Bronchial epithelial cell (primary cell): ENCODE results near the gene PDE6A. TPM values are rescaled to one million over a fixed set of nuclear protein-coding genes. Genes with fewer than 3 reads are reported as not detected.
A peak's percentile ranks its signal among the peaks of the same experiment; 100 is the strongest.

Source experiments
- DNase-seq: peaks from one replicate; pipeline ENCODE4 v3.0.0-alpha.2; 2010; ENCODE audit warnings: low read depth
- FAIRE-seq: peaks from 2 replicates; lab custom pipeline; 2011; peaks lifted over from hg19 to GRCh38; lab: Jason Lieb, UNC
- H3K27me3 ChIP-seq: 2 replicates; pipeline ENCODE4 v1.5.1; 2011; ENCODE audit warnings: low read length; ENCODE audit not compliant: control insufficient read depth, insufficient read depth
- H3K36me3 ChIP-seq: 2 replicates; pipeline ENCODE4 v1.5.1; 2011; ENCODE audit warnings: low read length; ENCODE audit not compliant: control insufficient read depth, insufficient read depth
- H3K4me3 ChIP-seq: 2 replicates; pipeline ENCODE4 v1.5.1; 2011; ENCODE audit warnings: mild to moderate bottlenecking, low read depth, low read length, control low read depth
- total RNA-seq: library from RNA; depleted of rRNA; stranded (reverse); fragments of >200 nt; gene quantifications from 2 replicates; pipeline ENCODE4 v1.2.1, GENCODE V29; 2014
- TF ChIP-seq, protein P1 (sequence below): IDR thresholded peaks from 2 replicates; pipeline ENCODE4 v1.5.1; 2011; ENCODE audit warnings: mild to moderate bottlenecking, moderate library complexity, low read length, control low read depth, inconsistent platforms; ENCODE audit not compliant: insufficient read depth, severe bottlenecking

PDE6A gene
- total RNA-seq, 1 donor from 2014 or later = not detected

DNA sequence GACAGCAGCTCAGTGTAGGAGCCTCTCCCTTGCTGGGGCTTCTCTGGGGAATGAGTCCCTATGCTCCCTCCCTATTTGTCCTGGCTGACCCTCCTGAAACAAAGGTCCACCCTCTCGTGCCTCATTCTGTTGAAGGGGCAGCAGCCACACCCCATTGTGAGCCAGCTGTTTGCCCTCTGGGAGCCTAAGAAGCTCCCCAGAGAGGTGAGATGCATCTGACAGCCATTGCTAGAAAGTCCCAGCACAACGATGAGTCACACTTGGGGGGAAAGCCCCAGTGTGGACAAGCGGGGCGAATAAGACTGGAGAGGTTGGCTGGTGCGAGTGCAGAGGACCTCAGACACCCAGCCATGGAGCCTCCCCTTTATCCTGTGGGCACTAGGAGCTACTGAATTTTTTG, 113.1 kb downstream of the PDE6A start:
- Histone ChIP-seq H3K4me3 (no peak overlapping the region), H3K36me3 (no peaks in the 10 kb centered on the region), H3K27me3 (no peaks in the 10 kb centered on the region)
- no peak for FAIRE-seq
- TF ChIP-seq, protein P1, sequence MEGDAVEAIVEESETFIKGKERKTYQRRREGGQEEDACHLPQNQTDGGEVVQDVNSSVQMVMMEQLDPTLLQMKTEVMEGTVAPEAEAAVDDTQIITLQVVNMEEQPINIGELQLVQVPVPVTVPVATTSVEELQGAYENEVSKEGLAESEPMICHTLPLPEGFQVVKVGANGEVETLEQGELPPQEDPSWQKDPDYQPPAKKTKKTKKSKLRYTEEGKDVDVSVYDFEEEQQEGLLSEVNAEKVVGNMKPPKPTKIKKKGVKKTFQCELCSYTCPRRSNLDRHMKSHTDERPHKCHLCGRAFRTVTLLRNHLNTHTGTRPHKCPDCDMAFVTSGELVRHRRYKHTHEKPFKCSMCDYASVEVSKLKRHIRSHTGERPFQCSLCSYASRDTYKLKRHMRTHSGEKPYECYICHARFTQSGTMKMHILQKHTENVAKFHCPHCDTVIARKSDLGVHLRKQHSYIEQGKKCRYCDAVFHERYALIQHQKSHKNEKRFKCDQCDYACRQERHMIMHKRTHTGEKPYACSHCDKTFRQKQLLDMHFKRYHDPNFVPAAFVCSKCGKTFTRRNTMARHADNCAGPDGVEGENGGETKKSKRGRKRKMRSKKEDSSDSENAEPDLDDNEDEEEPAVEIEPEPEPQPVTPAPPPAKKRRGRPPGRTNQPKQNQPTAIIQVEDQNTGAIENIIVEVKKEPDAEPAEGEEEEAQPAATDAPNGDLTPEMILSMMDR = no peak
- peak; percentile 67 for DNase-seq

DNA sequence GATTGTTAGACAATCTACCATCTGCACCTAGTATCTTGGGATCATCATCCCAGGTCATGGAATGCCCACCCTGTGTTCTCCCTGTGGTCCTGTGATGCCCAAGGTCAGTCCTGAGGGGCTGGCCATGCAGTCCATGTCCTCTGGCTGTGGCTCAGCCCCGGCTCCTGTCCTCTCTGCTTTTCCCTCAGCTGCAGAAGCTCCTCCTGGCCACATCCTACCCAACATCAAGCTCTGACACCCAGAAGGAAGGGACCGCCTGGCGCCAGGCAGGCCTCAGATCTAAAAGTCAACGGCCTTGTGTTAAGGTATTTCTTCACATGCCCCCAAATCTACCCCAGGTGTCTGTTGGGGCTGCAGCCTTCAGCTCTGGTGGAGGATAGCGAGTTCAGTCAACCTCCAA, 114.0 kb downstream of the PDE6A start:
- DNase-seq (no peak), FAIRE-seq (no peak)
- Histone ChIP-seq H3K27me3 (no peaks in the 10 kb centered on the region), H3K4me3 (no peak overlapping the region), H3K36me3 (no peaks in the 10 kb centered on the region)
- TF ChIP-seq, protein P1 = no peak

DNA sequence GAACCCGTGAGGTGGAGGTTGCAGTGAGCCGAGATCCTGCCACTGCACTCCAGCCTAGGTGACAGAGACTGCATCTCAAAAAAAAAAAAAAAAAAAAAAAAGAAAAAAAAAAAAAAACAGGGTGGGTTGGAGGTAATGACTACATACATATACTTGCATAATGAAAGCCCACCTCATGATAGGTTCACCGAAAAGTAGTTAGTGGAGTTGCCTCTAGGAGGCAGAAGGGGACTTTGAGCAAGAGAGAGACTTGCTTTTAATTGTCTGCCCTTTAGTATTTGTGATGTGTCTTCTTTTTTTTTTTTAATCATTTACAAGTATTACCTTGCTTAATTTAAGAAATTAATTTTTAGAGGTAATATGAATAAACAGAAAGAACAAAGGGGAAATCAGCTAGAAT, 114.6 kb downstream of the PDE6A start:
- no peak for DNase-seq
- TF ChIP-seq, protein P1 = no peak
- no peaks in the 10 kb centered on the region for H3K27me3 ChIP-seq
- no peak for FAIRE-seq
- no peaks in the 10 kb centered on the region for H3K36me3 ChIP-seq
- no peak overlapping the region for H3K4me3 ChIP-seq

DNA sequence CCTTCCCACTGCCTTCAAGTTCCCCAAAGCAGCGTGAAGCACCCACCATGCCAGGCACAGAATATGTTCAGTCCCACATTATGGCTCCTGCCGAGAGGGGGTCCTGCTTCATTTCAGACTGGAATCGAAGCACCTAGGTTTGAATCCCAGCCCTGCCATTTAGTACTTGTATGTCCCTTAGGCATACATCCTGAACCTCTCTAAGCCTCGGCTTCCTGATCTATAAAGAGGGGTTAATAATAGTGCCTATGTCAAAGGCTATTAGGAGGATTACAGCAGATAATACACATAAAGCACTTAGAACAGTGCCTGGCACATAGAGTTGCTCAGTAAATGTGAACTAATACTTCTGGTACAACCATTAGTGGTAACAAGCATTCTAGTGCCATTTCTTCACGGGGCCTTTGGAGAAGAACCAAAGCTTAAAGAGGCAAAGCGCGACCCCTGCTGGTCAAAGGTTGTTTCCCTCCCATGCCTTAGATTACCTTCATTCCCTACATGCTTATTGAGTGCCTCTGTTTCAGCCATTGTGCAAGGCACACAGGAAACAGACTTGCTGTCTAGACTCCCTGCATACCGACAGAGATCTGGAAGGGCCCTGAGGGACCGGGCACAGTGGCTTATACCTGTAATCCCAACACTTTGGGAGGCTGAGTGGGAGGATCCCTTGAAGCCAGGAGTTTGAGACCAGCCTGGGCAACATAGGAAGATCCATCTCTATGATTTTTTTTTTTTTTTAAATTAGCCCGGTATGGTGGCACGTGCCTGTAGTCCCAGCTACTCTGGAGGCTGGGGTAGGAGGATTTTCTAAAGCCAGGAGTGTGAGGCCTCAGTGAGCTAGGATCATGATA, 116.2 kb downstream of the PDE6A start:
- H3K36me3 ChIP-seq = no peaks in the 10 kb centered on the region

DNA sequence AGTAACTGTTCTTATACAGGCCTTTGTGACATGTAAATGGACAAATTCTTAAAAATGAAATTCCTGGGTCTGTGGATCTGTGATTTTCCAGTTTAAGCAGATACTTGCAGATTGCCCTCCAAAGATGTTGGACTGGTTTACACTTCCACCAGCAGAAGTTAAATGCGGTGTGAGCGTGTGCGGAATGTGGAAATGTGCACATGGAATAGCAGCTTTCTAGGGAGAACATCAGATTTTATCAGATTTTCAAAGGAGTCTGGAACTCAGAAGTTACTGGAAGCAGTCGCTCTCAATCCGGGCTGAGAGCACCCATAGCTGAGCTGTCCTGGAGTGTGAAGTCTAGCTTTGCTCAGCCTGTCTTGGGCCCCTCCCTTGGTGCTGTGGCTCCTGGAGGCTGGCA, 117.0 kb downstream of the PDE6A start:
- no peaks in the 10 kb centered on the region for H3K36me3 ChIP-seq

More for the DNA sequence above, 116.2 kb downstream of the PDE6A start:
- H3K27me3 ChIP-seq = no peaks in the 10 kb centered on the region
- peak; percentile 92 for DNase-seq
- no peak overlapping the region for H3K4me3 ChIP-seq
- FAIRE-seq = peak; percentile 84
- TF ChIP-seq, protein P1 = peak; percentile 92

More for the DNA sequence above, 117.0 kb downstream of the PDE6A start:
- no peak for DNase-seq
- FAIRE-seq = no peak
- Histone ChIP-seq H3K27me3 (no peaks in the 10 kb centered on the region), H3K4me3 (no peak overlapping the region)
- TF ChIP-seq, protein P1 = no peak
